Spleen (tissue), 7 donors: ENCODE measurements around the gene RIOK1.

Experiments
- CTCF ChIP-seq, 11 experiments: fragments of 200-600 bp in 7 of 11; fragments of 450-650 bp in 4 of 11; sonication (generic) in 4 of 11; IDR thresholded peaks in 8 of 11; conservative IDR thresholded peaks in 3 of 11; 1 replicate in 7 of 11; 2 replicates in 4 of 11; pipeline versions ENCODE4 v1.4.0 to v1.8.0; 2016 to 2021; ENCODE audit warnings: antibody characterized with exemption in 11 of 11, inconsistent platforms in 4 of 11, mild to moderate bottlenecking in 1 of 11
- POLR2A ChIP-seq, 3 donors: fragments of 450-650 bp; IDR thresholded peaks; one replicate each; pipeline ENCODE4 v1.5.1; 2017; ENCODE audit warnings: antibody characterized with exemption in 3 of 3, mild to moderate bottlenecking in 1 of 3
- donor health status: DM: no; HTN: no; CAD: no; lungs with moderate emphysema.
- donor health status: DM: no; HTN: no; CAD: no.
- donor health status: DM: no; HTN: no; CAD: no.

GRCh38 chr6:7389451-7390225 lies at the start of gene RIOK1, which contains the start of gene CAGE1:
- TF ChIP-seq CTCF (IDR thresholded peaks at IDR 0.05 in 8 of 11, conservative IDR thresholded peaks at IDR 0.05 in 3 of 11): peak in 3 of 11 experiments; percentile 15 to 47 (median 25)
- TF ChIP-seq POLR2A (IDR thresholded peaks at IDR 0.05): peak in 1 of 3 donors; percentile 77
